Amygdala (tissue), 56 donors: ENCODE measurements around the gene SHD.
"Not testable (repeated sequence)": the region's sequence is repeated elsewhere in the genome, so short reads cannot be mapped to it uniquely, and the experiment has no call there.

Experiments
- DNase-seq, 56 donors: peaks; one replicate each; lab custom pipeline; 2025; lab: John Stamatoyannopoulos, UW

Gene SHD

GRCh38 chr19:4266253-4267000 lies 12.6 kb upstream of the SHD start:
- no peak for DNase-seq

GRCh38 chr19:4267101-4267900 lies 11.8 kb upstream of the SHD start:
- DNase-seq = peak in 14 of 56 donors; percentile 2 to 49 (median 13)

GRCh38 chr19:4267901-4268815 lies 10.9 kb upstream of the SHD start:
- DNase-seq = no peak

- no peak for DNase-seq
Observed at GRCh38 chr19:4268816-4269430, 10.1 kb upstream of the SHD start.

- no peak for DNase-seq
Observed at GRCh38 chr19:4272894-4273293, 6.2 kb upstream of the SHD start.

GRCh38 chr19:4274321-4274686 lies 4.8 kb upstream of the SHD start:
- not testable (repeated sequence) for DNase-seq

GRCh38 chr19:4277191-4277696 lies 1.8 kb upstream of the SHD start:
- DNase-seq = no peak

- no peak for DNase-seq
Observed at GRCh38 chr19:4278010-4278409, 1.1 kb upstream of the SHD start.

GRCh38 chr19:4279267-4279529 lies 132 bp downstream of the SHD start:
- no peak for DNase-seq

- no peak for DNase-seq
Observed at GRCh38 chr19:4279530-4280422, 710 bp downstream of the SHD start.

- DNase-seq = no peak
Observed at GRCh38 chr19:4284176-4284958, 5.3 kb downstream of the SHD start.

- no peak for DNase-seq
Observed at GRCh38 chr19:4284974-4285373, 5.9 kb downstream of the SHD start.

- not testable (repeated sequence) for DNase-seq
Observed at GRCh38 chr19:4286141-4286540, 7.1 kb downstream of the SHD start.

- DNase-seq = no peak
Observed at GRCh38 chr19:4288091-4288777, 9.2 kb downstream of the SHD start.

GRCh38 chr19:4291184-4291732 lies 12.2 kb downstream of the SHD start:
- DNase-seq = no peak

- DNase-seq = no peak
Observed at GRCh38 chr19:4292515-4292914, 13.4 kb downstream of the SHD start.

GRCh38 chr19:4294389-4294788 lies 15.3 kb downstream of the SHD start:
- DNase-seq = no peak
